Spleen (tissue), 7 donors: ENCODE results near the gene PTPRE.

Experiments
- POLR2AphosphoS5 ChIP-seq, 3 donors: sonication (generic); formaldehyde crosslinking; IDR thresholded peaks; one replicate each; pipeline ENCODE4 v1.5.1; 2017; ENCODE audit warnings: antibody characterized with exemption in 3 of 3
- TF ChIP-seq, protein P1 (sequence below), 11 experiments: fragments of 200-600 bp in 7 of 11; fragments of 450-650 bp in 4 of 11; sonication (generic) in 4 of 11; IDR thresholded peaks in 8 of 11; conservative IDR thresholded peaks in 3 of 11; 1 replicate in 7 of 11; 2 replicates in 4 of 11; pipeline versions ENCODE4 v1.4.0 to v1.8.0; 2016 to 2021; ENCODE audit warnings: antibody characterized with exemption in 11 of 11, inconsistent platforms in 4 of 11, mild to moderate bottlenecking in 1 of 11
- donor health status: DM: no; HTN: no; CAD: no; lungs with moderate emphysema.
- donor health status: DM: no; HTN: no; CAD: no.
- donor health status: DM: no; HTN: no; CAD: no.

- TF ChIP-seq, protein P1, sequence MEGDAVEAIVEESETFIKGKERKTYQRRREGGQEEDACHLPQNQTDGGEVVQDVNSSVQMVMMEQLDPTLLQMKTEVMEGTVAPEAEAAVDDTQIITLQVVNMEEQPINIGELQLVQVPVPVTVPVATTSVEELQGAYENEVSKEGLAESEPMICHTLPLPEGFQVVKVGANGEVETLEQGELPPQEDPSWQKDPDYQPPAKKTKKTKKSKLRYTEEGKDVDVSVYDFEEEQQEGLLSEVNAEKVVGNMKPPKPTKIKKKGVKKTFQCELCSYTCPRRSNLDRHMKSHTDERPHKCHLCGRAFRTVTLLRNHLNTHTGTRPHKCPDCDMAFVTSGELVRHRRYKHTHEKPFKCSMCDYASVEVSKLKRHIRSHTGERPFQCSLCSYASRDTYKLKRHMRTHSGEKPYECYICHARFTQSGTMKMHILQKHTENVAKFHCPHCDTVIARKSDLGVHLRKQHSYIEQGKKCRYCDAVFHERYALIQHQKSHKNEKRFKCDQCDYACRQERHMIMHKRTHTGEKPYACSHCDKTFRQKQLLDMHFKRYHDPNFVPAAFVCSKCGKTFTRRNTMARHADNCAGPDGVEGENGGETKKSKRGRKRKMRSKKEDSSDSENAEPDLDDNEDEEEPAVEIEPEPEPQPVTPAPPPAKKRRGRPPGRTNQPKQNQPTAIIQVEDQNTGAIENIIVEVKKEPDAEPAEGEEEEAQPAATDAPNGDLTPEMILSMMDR (IDR thresholded peaks at IDR 0.05 in 8 of 11, conservative IDR thresholded peaks at IDR 0.05 in 3 of 11): no peak
- TF ChIP-seq POLR2AphosphoS5 (IDR thresholded peaks at IDR 0.05): no peak
Measured at GRCh38 chr10:127984945-127985344, 78.0 kb downstream of the PTPRE start.
